ENCODE results near the gene GLB1L2. TPM values are rescaled to one million over a fixed set of nuclear protein-coding genes. Genes with fewer than 3 reads are reported as not detected.
"Not testable (repeated sequence)": the region's sequence is repeated elsewhere in the genome, so short reads cannot be mapped to it uniquely, and the experiment has no call there.

The GLB1L2 gene
- total RNA-seq (10 to 100 TPM in 1 of 2 donors, 1 to 10 TPM in 1; 2.0 to 11.1 TPM), polyA plus RNA-seq (ENCODE audit: insufficient read length in 2 of 2) (10 to 100 TPM; 12.8 to 14.1 TPM)
- long read RNA-seq, donor 1, partial matches to known transcripts, result 13 of 28 reads
- long read RNA-seq, donor 1, other reads (novel, unspliced or antisense), result 14 of 28 reads
- long read RNA-seq, donor 2, partial matches to known transcripts, result 21 of 29 reads
- long read RNA-seq, donor 2, other reads (novel, unspliced or antisense), result 8 of 29 reads
- long read RNA-seq, donor 3, partial matches to known transcripts, result 45 of 68 reads
- long read RNA-seq, donor 3, other reads (novel, unspliced or antisense), result 23 of 68 reads
- long read RNA-seq, donor 4, result 0 reads

- Histone ChIP-seq H3K4me1 (ENCODE audit: control insufficient read depth, insufficient read depth, low read length) (peaks cover 14% of the 10 kb centered on the region), H3K36me3 (ENCODE audit: control insufficient read depth, insufficient read depth, low read length) (no peaks in the 10 kb centered on the region), H3K27me3 (ENCODE audit: control insufficient read depth, insufficient read depth, low read length) (peaks cover 3% of the 10 kb centered on the region), H3K27ac (ENCODE audit: low read depth, low read length) (no peak within 1 kb of the TSS), H3K9me3 (ENCODE audit: control insufficient read depth, insufficient read depth, low read length) (no peaks in the 10 kb centered on the region), H3K4me3 (ENCODE audit: low read depth, low read length) (peak within 1 kb of the TSS; percentile 39)
- peak; percentile 36 to 90 (median 55) for DNase-seq (ENCODE audit: low read depth in 4 of 6, low spot score in 6 of 6)
- under 1% methylated on average over 57 of the region's 80 CpGs for WGBS (ENCODE audit: insufficient coverage)
Observed at GRCh38 chr11:134331354-134332188, at the start of gene GLB1L2. GLB1L2 (plus strand) TSS chr11:134331988; CDS start chr11:134332062, 74 bp downstream.

GRCh38 chr11:134282121-134283045, 49.4 kb upstream of the GLB1L2 start:
- no peaks in the 10 kb centered on the region for H3K9me3 ChIP-seq (ENCODE audit: control insufficient read depth, insufficient read depth, low read length)
- H3K27ac ChIP-seq (ENCODE audit: low read depth, low read length), result no peak overlapping the region
- 82% methylated on average over 17 of the region's 22 CpGs for WGBS (ENCODE audit: insufficient coverage)
- H3K4me3 ChIP-seq (ENCODE audit: low read depth, low read length), result no peak overlapping the region
- DNase-seq (ENCODE audit: low read depth in 4 of 6, low spot score in 6 of 6), result peak in 1 of 6 donors; percentile 25
- peaks cover 12% of the 10 kb centered on the region for H3K4me1 ChIP-seq (ENCODE audit: control insufficient read depth, insufficient read depth, low read length)
- H3K36me3 ChIP-seq (ENCODE audit: control insufficient read depth, insufficient read depth, low read length), result no peaks in the 10 kb centered on the region
- H3K27me3 ChIP-seq (ENCODE audit: control insufficient read depth, insufficient read depth, low read length), result peaks cover 12% of the 10 kb centered on the region

- Histone ChIP-seq H3K4me1 (ENCODE audit: control insufficient read depth, insufficient read depth, low read length) (peaks cover 20% of the 10 kb centered on the region), H3K36me3 (ENCODE audit: control insufficient read depth, insufficient read depth, low read length) (no peaks in the 10 kb centered on the region), H3K9me3 (ENCODE audit: control insufficient read depth, insufficient read depth, low read length) (no peaks in the 10 kb centered on the region), H3K27me3 (ENCODE audit: control insufficient read depth, insufficient read depth, low read length) (no peaks in the 10 kb centered on the region), H3K4me3 (ENCODE audit: low read depth, low read length) (no peak overlapping the region), H3K27ac (ENCODE audit: low read depth, low read length) (no peak overlapping the region)
- WGBS (ENCODE audit: insufficient coverage), result 88% methylated on average over 16 of the region's 16 CpGs
- DNase-seq (ENCODE audit: low read depth in 4 of 6, low spot score in 6 of 6), result no peak
Observed at GRCh38 chr11:134283461-134284230, 48.1 kb upstream of the GLB1L2 start.

- peaks cover 20% of the 10 kb centered on the region for H3K4me1 ChIP-seq (ENCODE audit: control insufficient read depth, insufficient read depth, low read length)
- H3K27me3 ChIP-seq (ENCODE audit: control insufficient read depth, insufficient read depth, low read length); H3K9me3 ChIP-seq (ENCODE audit: control insufficient read depth, insufficient read depth, low read length); H3K27ac ChIP-seq (ENCODE audit: low read depth, low read length); H3K4me3 ChIP-seq (ENCODE audit: low read depth, low read length); H3K36me3 ChIP-seq (ENCODE audit: control insufficient read depth, insufficient read depth, low read length); DNase-seq (ENCODE audit: low read depth in 4 of 6, low spot score in 6 of 6): not testable (repeated sequence)
- WGBS (ENCODE audit: insufficient coverage), result 100% methylated on average over 2 of the region's 5 CpGs
Observed at GRCh38 chr11:134284349-134284748, 47.4 kb upstream of the GLB1L2 start.

GRCh38 chr11:134287561-134287960, 44.2 kb upstream of the GLB1L2 start:
- Histone ChIP-seq H3K4me1 (ENCODE audit: control insufficient read depth, insufficient read depth, low read length) (peaks cover 15% of the 10 kb centered on the region), H3K27ac (ENCODE audit: low read depth, low read length) (no peak overlapping the region), H3K36me3 (ENCODE audit: control insufficient read depth, insufficient read depth, low read length) (no peaks in the 10 kb centered on the region), H3K4me3 (ENCODE audit: low read depth, low read length) (no peak overlapping the region), H3K9me3 (ENCODE audit: control insufficient read depth, insufficient read depth, low read length) (no peaks in the 10 kb centered on the region), H3K27me3 (ENCODE audit: control insufficient read depth, insufficient read depth, low read length) (peaks cover 2% of the 10 kb centered on the region)
- DNase-seq (ENCODE audit: low read depth in 4 of 6, low spot score in 6 of 6), result no peak
- WGBS (ENCODE audit: insufficient coverage), result 54% methylated on average over 11 of the region's 12 CpGs

GRCh38 chr11:134288486-134288885, 43.3 kb upstream of the GLB1L2 start:
- Histone ChIP-seq H3K36me3 (ENCODE audit: control insufficient read depth, insufficient read depth, low read length) (no peaks in the 10 kb centered on the region), H3K9me3 (ENCODE audit: control insufficient read depth, insufficient read depth, low read length) (no peaks in the 10 kb centered on the region), H3K4me1 (ENCODE audit: control insufficient read depth, insufficient read depth, low read length) (peaks cover 13% of the 10 kb centered on the region), H3K27ac (ENCODE audit: low read depth, low read length) (no peak overlapping the region), H3K27me3 (ENCODE audit: control insufficient read depth, insufficient read depth, low read length) (peaks cover 2% of the 10 kb centered on the region), H3K4me3 (ENCODE audit: low read depth, low read length) (no peak overlapping the region)
- 82% methylated on average over 9 of the region's 13 CpGs for WGBS (ENCODE audit: insufficient coverage)
- no peak for DNase-seq (ENCODE audit: low read depth in 4 of 6, low spot score in 6 of 6)

- DNase-seq (ENCODE audit: low read depth in 4 of 6, low spot score in 6 of 6), result no peak
- Histone ChIP-seq H3K27me3 (ENCODE audit: control insufficient read depth, insufficient read depth, low read length) (peaks cover 2% of the 10 kb centered on the region), H3K9me3 (ENCODE audit: control insufficient read depth, insufficient read depth, low read length) (no peaks in the 10 kb centered on the region), H3K4me1 (ENCODE audit: control insufficient read depth, insufficient read depth, low read length) (peaks cover 13% of the 10 kb centered on the region), H3K36me3 (ENCODE audit: control insufficient read depth, insufficient read depth, low read length) (no peaks in the 10 kb centered on the region), H3K27ac (ENCODE audit: low read depth, low read length) (no peak overlapping the region), H3K4me3 (ENCODE audit: low read depth, low read length) (no peak overlapping the region)
- WGBS (ENCODE audit: insufficient coverage), result no CpG with 5 or more reads among the region's 4 CpGs
Observed at GRCh38 chr11:134289167-134289566, 42.6 kb upstream of the GLB1L2 start.

GRCh38 chr11:134289789-134290188, 42.0 kb upstream of the GLB1L2 start:
- WGBS (ENCODE audit: insufficient coverage), result 29% methylated on average over 12 of the region's 12 CpGs
- peaks cover 2% of the 10 kb centered on the region for H3K27me3 ChIP-seq (ENCODE audit: control insufficient read depth, insufficient read depth, low read length)
- H3K9me3 ChIP-seq (ENCODE audit: control insufficient read depth, insufficient read depth, low read length), result no peaks in the 10 kb centered on the region
- no peaks in the 10 kb centered on the region for H3K36me3 ChIP-seq (ENCODE audit: control insufficient read depth, insufficient read depth, low read length)
- H3K27ac ChIP-seq (ENCODE audit: low read depth, low read length), result no peak overlapping the region
- peak in 1 of 6 donors; percentile 4 for DNase-seq (ENCODE audit: low read depth in 4 of 6, low spot score in 6 of 6)
- H3K4me1 ChIP-seq (ENCODE audit: control insufficient read depth, insufficient read depth, low read length), result peaks cover 13% of the 10 kb centered on the region
- no peak overlapping the region for H3K4me3 ChIP-seq (ENCODE audit: low read depth, low read length)
